Ovary (tissue), 3 donors: ENCODE data around the gene NOL9.

Source experiments
- EP300 ChIP-seq: sonication (generic); formaldehyde crosslinking; IDR thresholded peaks from one replicate; pipeline ENCODE4 v1.6.1; 2017; ENCODE audit warnings: antibody characterized with exemption
- POLR2A ChIP-seq: fragments of 450-650 bp; IDR thresholded peaks from one replicate; pipeline ENCODE4 v1.6.1; 2017; ENCODE audit warnings: antibody characterized with exemption, mild to moderate bottlenecking, moderate library complexity
- TF ChIP-seq, protein P1 (sequence below), 3 donors: fragments of 450-650 bp in 2 of 3; fragments of 200-600 bp in 1 of 3; IDR thresholded peaks; one replicate each; pipeline versions ENCODE4 v1.5.1 to v1.8.0; 2016 to 2022; ENCODE audit warnings: antibody characterized with exemption in 3 of 3, mild to moderate bottlenecking in 1 of 3
- donor health status: DM: no; HTN: no; CAD: no.

DNA sequence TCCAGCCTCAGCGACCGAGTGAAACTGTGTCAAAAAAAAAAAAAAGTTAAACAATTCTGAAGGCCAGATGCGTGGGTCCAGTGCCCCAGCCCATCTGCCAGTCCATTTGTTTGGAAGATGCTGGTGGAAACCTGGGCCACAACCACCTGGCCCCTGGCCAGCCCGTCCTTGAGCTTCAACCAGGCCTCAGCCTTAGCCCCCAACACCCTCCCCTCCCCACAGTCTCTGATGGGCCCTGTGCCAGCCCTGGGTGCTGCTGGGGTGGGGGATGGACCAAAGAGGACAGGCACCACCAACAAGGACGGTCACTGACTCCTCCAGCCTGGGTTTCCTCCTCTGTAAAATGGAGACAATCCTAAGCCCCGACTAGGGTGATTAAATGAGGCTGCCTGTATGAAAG is 43.3 kb downstream of the NOL9 start:
- TF ChIP-seq, protein P1, sequence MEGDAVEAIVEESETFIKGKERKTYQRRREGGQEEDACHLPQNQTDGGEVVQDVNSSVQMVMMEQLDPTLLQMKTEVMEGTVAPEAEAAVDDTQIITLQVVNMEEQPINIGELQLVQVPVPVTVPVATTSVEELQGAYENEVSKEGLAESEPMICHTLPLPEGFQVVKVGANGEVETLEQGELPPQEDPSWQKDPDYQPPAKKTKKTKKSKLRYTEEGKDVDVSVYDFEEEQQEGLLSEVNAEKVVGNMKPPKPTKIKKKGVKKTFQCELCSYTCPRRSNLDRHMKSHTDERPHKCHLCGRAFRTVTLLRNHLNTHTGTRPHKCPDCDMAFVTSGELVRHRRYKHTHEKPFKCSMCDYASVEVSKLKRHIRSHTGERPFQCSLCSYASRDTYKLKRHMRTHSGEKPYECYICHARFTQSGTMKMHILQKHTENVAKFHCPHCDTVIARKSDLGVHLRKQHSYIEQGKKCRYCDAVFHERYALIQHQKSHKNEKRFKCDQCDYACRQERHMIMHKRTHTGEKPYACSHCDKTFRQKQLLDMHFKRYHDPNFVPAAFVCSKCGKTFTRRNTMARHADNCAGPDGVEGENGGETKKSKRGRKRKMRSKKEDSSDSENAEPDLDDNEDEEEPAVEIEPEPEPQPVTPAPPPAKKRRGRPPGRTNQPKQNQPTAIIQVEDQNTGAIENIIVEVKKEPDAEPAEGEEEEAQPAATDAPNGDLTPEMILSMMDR (IDR thresholded peaks at IDR 0.05), result no peak
- no peak for TF ChIP-seq POLR2A
- no peak for TF ChIP-seq EP300
